Caco-2 (cell line): ENCODE results near the gene UBE2R2. TPM values are rescaled to one million over a fixed set of nuclear protein-coding genes. Genes with fewer than 3 reads are reported as not detected.

Experiments used
- BruUV-seq: library from RNA; stranded (reverse); fragments of 400-500 nt; replicated peaks from 2 replicates; lab custom pipeline; 2021; lab: Mats Ljungman, UMichigan
- CTCF ChIA-PET: fragments of 300-600 bp; sonication (Branson Sonifier 250); formaldehyde crosslinking; loops from one replicate; lab custom pipeline; 2022; ENCODE audit warnings: antibody characterized with exemption; lab: Charles Lee
- POLR2A ChIA-PET: fragments of 300-600 bp; sonication (Branson Sonifier 250); formaldehyde crosslinking; loops from one replicate; lab custom pipeline; 2022; ENCODE audit warnings: antibody characterized with exemption; lab: Charles Lee
- DNase-seq, 2 experiments: peaks; one replicate each; pipeline versions ENCODE4 v3.0.0 to v3.0.0-alpha.2; 2020 to 2022
- H3K27me3 ChIP-seq: replicated peaks from 2 replicates; pipeline ENCODE4 v1.6.0; 2011; ENCODE audit warnings: low read length; ENCODE audit not compliant: control insufficient read depth, insufficient read depth
- H3K36me3 ChIP-seq: 2 replicates; pipeline ENCODE4 v1.5.1; 2011; ENCODE audit warnings: low read length; ENCODE audit not compliant: control insufficient read depth, insufficient read depth
- H3K4me1 ChIP-seq: fragments of 250-450 bp; sonication (Bioruptor Pico); 2 replicates; pipeline ENCODE4 v1.5.1; 2020; ENCODE audit warnings: mild to moderate bottlenecking
- H3K4me3 ChIP-seq: 2 replicates; pipeline ENCODE4 v1.5.1; 2011; ENCODE audit warnings: low read depth, mild to moderate bottlenecking, control low read depth, low read length
- H3K9me3 ChIP-seq: fragments of 250-450 bp; sonication (Bioruptor Pico); 2 replicates; pipeline ENCODE4 v1.5.1; 2020; ENCODE audit warnings: mild to moderate bottlenecking, moderate library complexity
- H3K27ac Mint-ChIP-seq: one replicate; pipeline ENCODE4 v1.8.0; 2022; ENCODE audit warnings: mixed read lengths; ENCODE audit not compliant: unreplicated experiment
- H3K27me3 Mint-ChIP-seq: one replicate; pipeline ENCODE4 v1.8.0; 2022; ENCODE audit warnings: mixed read lengths; ENCODE audit not compliant: insufficient read depth, unreplicated experiment
- H3K36me3 Mint-ChIP-seq: one replicate; pipeline ENCODE4 v1.8.0; 2022; ENCODE audit warnings: mild to moderate bottlenecking, mixed read lengths; ENCODE audit not compliant: insufficient read depth, unreplicated experiment
- H3K4me1 Mint-ChIP-seq: one replicate; pipeline ENCODE4 v1.8.0; 2022; ENCODE audit warnings: low read depth, mixed read lengths; ENCODE audit not compliant: unreplicated experiment
- H3K4me3 Mint-ChIP-seq: one replicate; pipeline ENCODE4 v1.8.0; 2022; ENCODE audit warnings: mild to moderate bottlenecking, moderate library complexity, mixed read lengths; ENCODE audit not compliant: unreplicated experiment
- H3K9me3 Mint-ChIP-seq: one replicate; pipeline ENCODE4 v1.8.0; 2022; ENCODE audit warnings: mixed read lengths; ENCODE audit not compliant: unreplicated experiment
- intact Hi-C: fragments of 100-400 bp; cut with micrococcal nuclease; formaldehyde crosslinking; loops from one replicate; pipeline ENCODE4 v1.10.0; 2022; ENCODE audit not compliant: unreplicated experiment
- total RNA-seq: library from RNA; stranded (reverse); gene quantifications from 2 replicates; pipeline ENCODE4 v1.2.3, GENCODE V29; 2022
- TF ChIP-seq, protein P1 (sequence below), 2 experiments: fragments of 200-600 bp in 1 of 2; IDR thresholded peaks; 1 replicate in 1 of 2; 2 replicates in 1 of 2; pipeline versions ENCODE4 v1.5.1 to v1.8.0; 2011 to 2022; ENCODE audit warnings: antibody characterized with exemption in 1 of 2, control low read depth in 1 of 2, inconsistent platforms in 1 of 2, low read depth in 1 of 2, low read length in 1 of 2, mild to moderate bottlenecking in 1 of 2, moderate library complexity in 1 of 2; ENCODE audit not compliant: insufficient read depth in 1 of 2, severe bottlenecking in 1 of 2, unreplicated experiment in 1 of 2

Gene UBE2R2
- total RNA-seq, 1 experiment from 2014 or later, result 52.3 TPM

- Mint-ChIP-seq H3K27ac (peak overlapping the region; percentile 57), H3K27me3 (no peaks in the 10 kb centered on the region), H3K9me3 (no peaks in the 10 kb centered on the region), H3K36me3 (peaks cover 95% of the 10 kb centered on the region), H3K4me3 (no peak overlapping the region), H3K4me1 (no peaks in the 10 kb centered on the region)
- Histone ChIP-seq H3K4me1 (peaks cover 5% of the 10 kb centered on the region; the same call in 1 of the 2 replicates), H3K9me3 (no peaks in the 10 kb centered on the region), H3K36me3 (peaks cover 6% of the 10 kb centered on the region), H3K4me3 (no peak overlapping the region), H3K27me3 (no peaks in the 10 kb centered on the region)
- intact Hi-C loops, result no loop called here
- POLR2A ChIA-PET, result no interaction called here
- BruUV-seq, result no TSS peak
- no peak for DNase-seq
- CTCF ChIA-PET, result no interaction called here
- TF ChIP-seq, protein P1, sequence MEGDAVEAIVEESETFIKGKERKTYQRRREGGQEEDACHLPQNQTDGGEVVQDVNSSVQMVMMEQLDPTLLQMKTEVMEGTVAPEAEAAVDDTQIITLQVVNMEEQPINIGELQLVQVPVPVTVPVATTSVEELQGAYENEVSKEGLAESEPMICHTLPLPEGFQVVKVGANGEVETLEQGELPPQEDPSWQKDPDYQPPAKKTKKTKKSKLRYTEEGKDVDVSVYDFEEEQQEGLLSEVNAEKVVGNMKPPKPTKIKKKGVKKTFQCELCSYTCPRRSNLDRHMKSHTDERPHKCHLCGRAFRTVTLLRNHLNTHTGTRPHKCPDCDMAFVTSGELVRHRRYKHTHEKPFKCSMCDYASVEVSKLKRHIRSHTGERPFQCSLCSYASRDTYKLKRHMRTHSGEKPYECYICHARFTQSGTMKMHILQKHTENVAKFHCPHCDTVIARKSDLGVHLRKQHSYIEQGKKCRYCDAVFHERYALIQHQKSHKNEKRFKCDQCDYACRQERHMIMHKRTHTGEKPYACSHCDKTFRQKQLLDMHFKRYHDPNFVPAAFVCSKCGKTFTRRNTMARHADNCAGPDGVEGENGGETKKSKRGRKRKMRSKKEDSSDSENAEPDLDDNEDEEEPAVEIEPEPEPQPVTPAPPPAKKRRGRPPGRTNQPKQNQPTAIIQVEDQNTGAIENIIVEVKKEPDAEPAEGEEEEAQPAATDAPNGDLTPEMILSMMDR (IDR thresholded peaks at IDR 0.05; ENCODE audit: insufficient read depth in 1 of 2, low read depth in 1 of 2, low read length in 1 of 2, severe bottlenecking in 1 of 2, unreplicated experiment in 1 of 2), result no peak
Observed at GRCh38 chr9:33931326-33931725, 114.4 kb downstream of the UBE2R2 start.

- TF ChIP-seq, protein P1 (IDR thresholded peaks at IDR 0.05; ENCODE audit: insufficient read depth in 1 of 2, low read depth in 1 of 2, low read length in 1 of 2, severe bottlenecking in 1 of 2, unreplicated experiment in 1 of 2), result no peak
- H3K4me1 ChIP-seq, result peaks cover 5% of the 10 kb centered on the region; the same call in 1 of the 2 replicates
- Mint-ChIP-seq H3K4me3 (no peak overlapping the region), H3K36me3 (peaks cover 95% of the 10 kb centered on the region), H3K9me3 (no peaks in the 10 kb centered on the region), H3K27ac (no peak overlapping the region), H3K4me1 (no peaks in the 10 kb centered on the region), H3K27me3 (no peaks in the 10 kb centered on the region)
- peaks cover 4% of the 10 kb centered on the region for H3K36me3 ChIP-seq
- POLR2A ChIA-PET, result no interaction called here
- CTCF ChIA-PET, result no interaction called here
- no peaks in the 10 kb centered on the region for H3K9me3 ChIP-seq
- no TSS peak for BruUV-seq
- intact Hi-C loops, result no loop called here
- no peak for DNase-seq
- H3K4me3 ChIP-seq, result no peak overlapping the region
- H3K27me3 ChIP-seq, result no peaks in the 10 kb centered on the region
Observed at GRCh38 chr9:33932078-33932807, 115.3 kb downstream of the UBE2R2 start.

- H3K27me3 ChIP-seq, result no peaks in the 10 kb centered on the region
- intact Hi-C loops, result no loop called here
- H3K9me3 ChIP-seq, result no peaks in the 10 kb centered on the region
- H3K36me3 ChIP-seq, result peaks cover 4% of the 10 kb centered on the region; the same call in 1 of the 2 replicates
- no peak overlapping the region for H3K27ac Mint-ChIP-seq
- no peaks in the 10 kb centered on the region for H3K4me1 Mint-ChIP-seq
- TF ChIP-seq, protein P1 (IDR thresholded peaks at IDR 0.05; ENCODE audit: insufficient read depth in 1 of 2, low read depth in 1 of 2, low read length in 1 of 2, severe bottlenecking in 1 of 2, unreplicated experiment in 1 of 2), result no peak
- DNase-seq, result no peak
- peaks cover 92% of the 10 kb centered on the region for H3K36me3 Mint-ChIP-seq
- H3K4me3 ChIP-seq, result no peak overlapping the region
- H3K27me3 Mint-ChIP-seq, result no peaks in the 10 kb centered on the region
- H3K9me3 Mint-ChIP-seq, result no peaks in the 10 kb centered on the region
- BruUV-seq, result TSS peak; percentile 8
- ChIA-PET CTCF (no interaction called here), POLR2A (no interaction called here)
- H3K4me3 Mint-ChIP-seq, result no peak overlapping the region
- peaks cover 5% of the 10 kb centered on the region; the same call in 1 of the 2 replicates for H3K4me1 ChIP-seq
Observed at GRCh38 chr9:33934188-33934878, 117.4 kb downstream of the UBE2R2 start.
